Renal pelvis (tissue), 4 donors: ENCODE data around the gene LRRK1. TPM values are rescaled to one million over a fixed set of nuclear protein-coding genes. Genes with fewer than 3 reads are reported as not detected.
"Not testable (repeated sequence)": the region's sequence is repeated elsewhere in the genome, so short reads cannot be mapped to it uniquely, and the experiment has no call there.

Source experiments
- DNase-seq: peaks from one replicate; pipeline ENCODE4 v3.0.0-alpha.2; 2013
- polyA plus RNA-seq, 3 donors: library from polyadenylated mRNA; unstranded; fragments of 120-200 nt; gene quantifications; one replicate each; pipeline ENCODE4 v1.2.1, GENCODE V29; 2013; ENCODE audit not compliant: insufficient read length in 3 of 3

The LRRK1 gene
- polyA plus RNA-seq, 3 donors = 2.7 to 3.9 (median 3.8) TPM

DNA sequence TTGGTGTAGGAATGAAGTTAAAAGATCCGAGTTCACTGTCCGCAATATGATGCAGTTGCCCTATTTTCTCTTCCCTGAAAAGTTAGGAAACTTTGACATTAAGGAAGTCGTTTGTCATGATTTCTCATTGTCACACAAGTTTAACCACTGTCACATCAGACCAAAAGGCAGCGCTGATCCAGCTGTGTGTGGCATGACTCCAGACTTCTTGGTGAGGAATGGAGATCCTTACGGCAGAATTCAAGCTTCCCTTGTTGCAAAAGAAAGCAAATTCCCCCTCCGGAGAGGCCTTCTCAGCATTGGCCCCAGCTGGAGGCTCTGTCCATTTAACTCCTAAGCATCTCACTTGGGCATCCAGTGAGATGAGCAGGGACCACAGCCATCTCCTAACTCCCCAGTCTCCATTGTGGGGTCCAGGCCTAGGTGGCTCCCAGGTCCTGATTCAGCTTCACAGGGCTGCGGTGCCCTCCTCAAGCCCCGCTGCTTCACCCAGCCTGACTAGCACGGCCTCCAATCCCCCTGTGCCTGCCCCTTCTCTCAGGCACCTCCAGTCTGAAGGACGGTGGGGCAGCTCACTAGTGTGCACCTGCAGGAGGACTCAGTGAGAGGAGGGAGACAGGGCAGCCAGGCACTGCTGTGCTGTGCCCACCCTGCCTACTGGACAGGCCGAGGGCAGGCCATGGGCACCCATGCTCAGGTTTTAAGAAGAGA lies 173.2 kb downstream of the LRRK1 start:
- DNase-seq = no peak

DNA sequence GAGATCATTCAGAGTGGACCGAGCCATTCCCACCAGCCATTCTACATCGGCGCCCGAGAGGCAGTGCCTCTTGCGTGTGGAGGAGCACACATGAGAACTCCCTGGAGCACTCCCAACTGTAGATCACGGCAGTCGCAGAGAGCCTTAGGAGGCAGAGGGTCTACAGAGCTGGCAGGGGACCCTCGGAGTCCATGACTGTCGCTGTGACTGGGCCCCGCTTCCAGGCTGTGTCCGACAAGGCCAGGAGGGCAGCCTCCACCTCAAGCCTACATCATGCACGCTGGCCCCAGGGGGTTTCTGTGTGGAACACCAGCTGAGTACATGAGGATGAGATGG lies 173.7 kb downstream of the LRRK1 start:
- DNase-seq = no peak

DNA sequence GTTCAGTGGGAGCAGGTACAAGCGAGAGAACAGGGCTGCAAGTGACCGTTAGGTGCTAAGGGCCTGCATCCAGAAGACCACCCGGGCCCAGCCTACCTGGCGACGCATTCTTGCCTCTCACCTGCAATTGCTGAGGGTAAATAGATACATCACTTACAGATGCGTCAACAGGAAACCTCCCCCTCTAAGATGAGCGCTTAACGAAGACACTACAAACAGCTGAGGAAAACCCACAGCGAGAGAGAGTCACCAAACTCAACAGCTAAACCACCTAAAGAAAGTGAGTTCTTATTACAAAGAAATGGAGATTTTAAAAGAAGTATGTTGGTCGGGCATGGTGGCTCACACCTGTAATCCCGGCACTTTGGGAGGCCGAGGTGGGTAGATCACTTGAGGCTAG lies 174.8 kb downstream of the LRRK1 start:
- DNase-seq = no peak

DNA sequence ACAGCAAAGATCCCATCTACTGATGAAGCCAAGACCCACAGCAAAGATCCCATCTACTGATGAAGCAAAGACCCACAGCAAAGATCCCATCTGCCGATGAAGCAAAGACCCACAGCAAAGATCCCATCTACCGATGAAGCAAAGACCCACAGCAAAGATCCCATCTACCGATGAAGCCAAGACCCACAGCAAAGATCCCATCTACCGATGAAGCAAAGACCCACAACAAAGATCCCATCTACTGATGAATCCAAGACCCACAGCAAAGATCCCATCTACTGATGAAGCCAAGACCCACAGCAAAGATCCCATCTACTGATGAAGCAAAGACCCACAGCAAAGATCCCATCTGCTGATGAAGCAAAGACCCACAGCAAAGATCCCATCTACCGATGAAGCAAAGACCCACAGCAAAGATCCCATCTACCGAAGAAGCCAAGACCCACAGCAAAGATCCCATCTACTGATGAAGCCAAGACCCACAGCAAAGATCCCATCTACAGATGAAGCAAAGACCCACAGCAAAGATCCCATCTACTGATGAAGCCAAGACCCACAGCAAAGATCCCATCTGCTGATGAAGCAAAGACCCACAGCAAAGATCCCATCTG lies 176.7 kb downstream of the LRRK1 start:
- DNase-seq = not testable (repeated sequence)

DNA sequence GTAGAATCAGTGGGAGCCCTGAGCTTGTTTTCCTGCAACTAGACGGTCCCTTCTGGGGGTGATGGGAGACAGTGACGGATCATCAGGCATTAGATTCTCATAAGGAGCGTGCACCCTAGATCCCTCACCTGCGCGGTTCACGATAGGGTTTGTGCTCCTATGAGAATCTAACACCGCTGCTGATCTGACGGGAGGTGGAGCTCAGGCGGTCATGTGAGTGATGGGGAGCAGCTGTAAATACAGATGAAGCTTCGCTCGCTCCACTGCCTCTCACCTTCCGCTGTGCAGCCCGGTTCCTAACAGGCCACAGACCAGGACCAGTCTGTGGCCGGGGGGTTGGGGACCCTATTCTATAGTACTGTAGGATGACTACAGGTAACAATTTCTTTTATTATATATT lies 178.0 kb downstream of the LRRK1 start:
- DNase-seq = no peak

DNA sequence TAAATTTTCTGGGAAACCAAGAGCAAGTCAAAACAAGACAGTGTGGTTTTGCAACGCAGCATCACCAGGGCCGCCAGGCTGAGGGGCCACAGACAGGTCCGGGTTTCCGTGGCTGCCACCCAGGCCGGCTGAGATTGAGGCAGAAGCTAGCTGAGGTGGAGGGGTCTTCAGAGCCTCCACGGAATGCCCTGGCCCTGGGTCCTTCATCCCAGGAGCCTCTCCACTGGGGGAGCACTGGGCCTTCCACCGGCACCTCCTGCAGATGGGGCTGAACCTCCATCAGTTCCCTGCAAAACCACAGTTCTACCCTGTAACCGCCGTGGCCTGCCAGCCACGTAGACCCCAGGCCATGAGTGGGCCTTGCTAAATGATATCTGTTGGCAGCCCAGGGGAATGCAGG lies 180.0 kb downstream of the LRRK1 start:
- DNase-seq = no peak

DNA sequence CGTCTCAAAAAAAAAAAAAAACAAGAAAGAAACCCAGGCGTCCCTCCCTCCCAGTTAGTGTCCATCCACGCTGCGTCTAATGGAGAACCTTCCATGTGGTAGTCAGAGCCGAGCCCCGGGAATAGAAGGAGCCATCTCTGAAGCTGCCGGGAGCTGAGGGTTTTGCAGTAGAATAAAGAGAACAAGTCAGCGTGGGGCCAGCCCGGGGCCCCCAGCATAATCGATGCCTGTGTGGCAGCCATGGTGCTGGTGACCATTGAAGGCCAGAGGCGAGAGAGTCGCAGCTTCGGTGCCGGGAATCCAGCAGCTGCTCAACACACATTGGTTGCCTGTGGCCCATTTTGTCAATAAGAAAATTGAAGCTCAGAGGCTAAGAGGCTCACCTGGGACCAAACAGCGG lies 181.0 kb downstream of the LRRK1 start:
- no peak for DNase-seq

DNA sequence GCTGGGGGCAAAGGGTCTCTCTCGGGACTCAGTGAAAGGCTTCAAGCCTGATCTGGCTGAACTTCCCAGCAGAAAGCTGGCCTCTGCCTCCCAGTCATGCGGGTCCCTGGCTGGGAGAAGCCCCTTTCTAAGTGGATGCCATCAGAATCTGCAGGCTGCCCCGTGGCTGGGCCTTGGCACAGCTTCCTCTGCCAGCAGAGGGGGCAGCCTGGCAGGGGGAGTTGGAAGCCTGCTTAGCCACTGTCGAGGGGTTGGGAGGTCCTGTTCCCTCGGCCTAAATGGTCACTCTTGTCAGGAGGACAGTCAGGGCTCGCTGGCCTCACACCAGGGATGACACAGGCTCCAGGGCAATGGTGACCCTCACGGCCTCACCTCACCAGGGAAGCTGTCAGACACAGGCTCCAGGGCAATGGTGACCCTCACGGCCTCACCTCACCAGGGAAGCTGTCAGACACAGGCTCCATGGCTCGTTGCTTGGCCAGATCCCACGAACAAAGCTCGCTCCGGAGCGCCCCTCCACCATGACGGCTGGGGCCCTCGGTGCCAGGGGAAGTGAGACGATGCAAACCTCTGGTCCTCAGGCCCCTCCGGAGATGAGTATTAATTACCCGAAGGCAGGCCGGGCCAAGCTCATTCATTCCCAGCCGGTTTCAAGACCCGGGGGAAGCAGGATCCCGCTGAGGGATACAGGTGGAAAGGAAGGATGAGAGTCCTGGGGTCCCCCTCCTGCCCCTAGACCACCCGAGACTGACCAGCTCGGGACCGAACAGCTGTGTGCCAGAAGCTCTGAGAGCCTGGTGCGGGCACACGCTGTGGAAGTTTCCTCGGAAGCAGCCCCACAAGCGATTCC lies 181.7 kb downstream of the LRRK1 start:
- DNase-seq = no peak

DNA sequence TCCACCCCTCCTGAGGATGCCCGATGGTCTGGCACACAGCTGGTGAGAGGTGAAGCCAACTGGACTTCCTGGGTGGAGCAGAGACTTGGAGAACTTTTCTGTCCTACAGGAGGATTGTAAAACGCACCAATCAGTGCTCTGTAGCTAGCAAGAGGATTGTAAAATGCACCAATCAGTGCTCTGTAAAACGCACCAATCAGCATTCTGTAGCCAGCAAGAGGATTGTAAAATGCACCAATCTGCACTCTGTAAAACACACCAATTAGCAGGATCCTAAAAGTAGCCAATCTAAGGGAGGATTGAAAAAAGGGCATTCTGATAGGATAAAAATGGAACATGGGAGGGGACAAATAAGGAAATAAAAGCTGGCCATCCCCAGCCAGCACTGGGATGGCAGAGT lies 182.5 kb downstream of the LRRK1 start:
- no peak for DNase-seq

DNA sequence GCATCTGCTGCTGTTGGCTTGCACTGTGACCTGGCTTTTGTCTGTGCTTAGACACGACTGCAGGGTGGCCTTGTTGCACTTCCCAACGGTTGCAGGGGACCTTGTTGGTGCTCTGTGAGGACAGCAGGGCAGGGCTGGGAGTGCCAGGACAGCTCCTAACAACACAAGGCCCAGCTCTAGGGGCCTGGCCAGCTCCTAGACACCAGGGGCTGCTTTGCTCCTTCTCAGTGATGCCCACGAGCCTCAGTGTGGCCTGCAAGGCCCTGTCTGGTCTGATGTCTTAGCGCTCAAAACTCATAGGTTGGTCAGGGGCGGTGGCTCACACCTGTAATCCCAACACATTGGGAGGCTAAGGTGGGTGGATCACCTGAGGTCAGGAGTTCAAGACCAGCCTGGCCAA lies 183.6 kb downstream of the LRRK1 start:
- no peak for DNase-seq

DNA sequence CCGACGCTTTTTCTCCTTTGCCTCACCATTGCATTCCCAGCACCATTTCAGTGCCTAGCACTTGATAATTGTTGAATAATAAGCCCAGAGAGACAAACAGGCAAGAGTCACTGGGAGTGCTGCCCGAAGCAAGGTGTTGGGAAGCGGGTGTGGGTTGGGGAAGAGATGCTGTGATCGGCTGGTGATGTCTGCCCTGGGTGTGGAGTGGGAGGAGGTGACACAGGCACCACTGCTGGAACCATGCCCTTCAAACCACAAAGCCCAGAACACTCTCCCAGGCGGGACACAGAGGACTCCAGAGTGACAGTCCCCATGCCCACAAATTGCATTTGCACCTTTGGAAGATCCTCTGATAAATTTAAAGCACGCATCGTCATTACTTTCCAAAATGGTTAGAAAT lies 184.4 kb downstream of the LRRK1 start:
- DNase-seq = no peak

DNA sequence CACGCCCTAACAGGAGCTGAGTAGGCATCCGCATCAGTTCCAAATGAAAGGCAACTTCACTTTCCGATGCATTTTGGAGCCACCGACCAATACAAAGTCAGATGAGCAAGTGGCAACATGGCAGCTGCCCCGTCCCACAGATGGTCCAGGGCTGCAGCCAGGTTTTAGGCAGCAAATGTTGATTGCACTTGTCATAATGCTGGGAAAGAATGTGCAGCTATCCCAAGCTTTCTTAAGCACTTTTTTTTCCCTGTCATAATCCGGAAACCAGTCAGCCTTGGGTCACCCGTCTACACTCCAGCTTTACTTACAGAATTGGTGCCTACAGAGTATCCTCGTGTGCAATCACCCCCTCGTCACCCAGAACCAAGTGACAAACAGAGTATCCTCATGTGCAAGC lies 185.0 kb downstream of the LRRK1 start:
- no peak for DNase-seq

DNA sequence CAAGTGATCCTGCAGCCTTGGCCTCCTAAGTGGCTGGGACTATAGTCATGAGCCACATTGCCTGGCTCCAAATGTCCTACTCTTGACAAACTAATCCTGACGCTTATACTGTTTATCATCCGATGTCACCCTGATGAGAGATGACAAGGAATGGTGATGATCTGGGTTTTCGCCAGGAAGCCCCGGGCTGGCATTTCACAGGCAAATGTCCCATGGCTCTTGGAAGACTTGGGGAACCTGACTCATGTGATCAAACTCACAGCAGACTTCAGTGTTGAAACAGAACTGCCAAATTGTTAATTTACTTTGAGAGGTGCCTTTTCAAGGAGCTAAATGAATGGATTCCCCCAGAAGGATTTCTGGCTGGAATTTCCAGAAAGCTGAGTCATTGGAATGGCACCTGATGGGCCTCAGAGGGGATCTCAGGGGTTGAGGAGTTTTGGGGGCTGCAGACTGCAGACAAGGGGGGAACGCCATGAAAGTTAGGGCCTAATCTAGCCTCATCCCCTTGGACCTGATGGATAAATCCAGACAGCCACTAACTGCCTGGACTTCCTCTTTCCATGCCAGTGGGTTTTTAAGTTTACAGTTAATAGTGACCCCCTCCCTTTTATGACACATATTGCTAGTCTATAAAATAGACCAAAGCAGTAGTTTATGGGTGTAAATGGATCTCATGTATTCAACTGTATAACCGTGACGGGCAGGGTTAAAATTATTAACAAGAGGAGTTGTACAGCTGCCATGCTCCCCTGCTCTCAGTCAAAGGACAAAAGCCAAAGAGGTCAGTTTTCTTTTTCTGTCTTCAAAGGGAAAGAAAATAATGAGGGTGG lies 186.1 kb downstream of the LRRK1 start:
- no peak for DNase-seq

DNA sequence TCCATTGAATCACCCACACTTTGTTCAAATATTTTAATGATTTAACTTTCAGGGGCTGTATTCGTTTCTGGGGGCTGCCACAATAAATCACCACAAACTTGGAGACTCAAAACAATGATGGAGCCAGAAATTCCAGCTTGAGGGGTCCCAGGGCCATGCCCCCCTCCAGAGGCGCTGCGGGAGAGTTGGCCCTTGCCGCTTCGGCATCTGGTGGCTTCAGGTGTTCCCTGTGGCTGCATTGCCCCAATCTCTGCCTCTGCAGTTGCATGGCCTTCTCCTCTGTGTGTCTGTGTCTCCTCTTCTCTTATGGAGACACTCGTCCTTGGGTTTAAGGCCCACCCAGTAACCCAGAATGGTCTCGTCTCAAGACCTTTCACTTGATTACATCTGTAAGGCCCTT lies 187.9 kb downstream of the LRRK1 start:
- DNase-seq = no peak

DNA sequence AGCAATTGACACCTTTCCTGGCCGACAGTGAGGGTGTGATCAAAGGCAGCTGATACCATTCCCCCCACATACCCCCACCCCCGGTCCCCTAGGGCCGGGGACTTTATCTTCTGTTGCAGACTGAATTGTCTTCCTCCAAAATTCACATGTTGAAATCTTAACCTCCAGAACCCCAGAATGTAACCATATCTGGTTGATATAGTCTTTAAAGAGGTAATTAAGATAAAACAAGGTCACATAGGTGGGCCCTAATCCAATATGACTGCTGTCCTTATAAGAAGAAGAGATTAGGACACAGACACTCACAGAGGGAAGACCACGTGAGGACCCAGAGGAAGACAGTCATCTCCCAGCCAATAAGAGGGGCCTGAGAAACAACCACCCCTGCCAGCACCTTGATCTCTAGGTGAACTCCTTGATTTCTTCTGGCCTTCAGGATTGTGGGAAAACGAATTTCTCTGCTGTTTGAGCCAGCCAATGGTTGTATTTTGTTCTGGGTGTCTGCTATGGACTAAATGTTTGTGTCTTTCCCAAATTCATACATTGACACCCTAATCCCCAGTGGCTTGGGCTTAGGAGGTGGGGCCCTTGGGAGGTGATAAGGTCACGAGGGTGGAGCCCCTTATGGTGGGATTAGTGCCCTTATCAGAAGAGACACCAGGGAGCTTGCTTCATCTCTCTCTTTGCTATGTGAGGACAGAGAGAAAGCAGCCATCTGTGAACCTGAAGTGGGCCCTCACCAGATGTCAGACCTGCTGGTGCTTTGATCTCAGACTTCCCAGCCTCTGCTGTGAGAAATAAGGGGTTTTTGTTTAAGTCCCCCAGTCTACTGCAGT lies 188.7 kb downstream of the LRRK1 start:
- no peak for DNase-seq

DNA sequence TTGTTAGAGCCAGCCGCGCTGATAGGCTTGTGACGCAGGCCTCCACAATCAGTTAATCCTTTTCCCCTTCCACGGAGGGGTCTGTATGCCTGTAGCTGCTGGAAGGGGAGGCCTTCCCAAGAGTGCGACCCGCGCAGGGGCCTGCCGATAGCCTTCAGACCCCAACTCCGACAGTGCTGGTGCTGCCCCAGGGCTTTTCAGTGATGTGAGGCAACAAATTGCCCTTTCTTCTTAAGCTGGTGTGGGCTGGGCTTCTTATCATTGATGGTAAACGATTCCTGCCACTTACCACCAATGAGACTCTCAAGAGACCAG lies 189.3 kb downstream of the LRRK1 start:
- no peak for DNase-seq

DNA sequence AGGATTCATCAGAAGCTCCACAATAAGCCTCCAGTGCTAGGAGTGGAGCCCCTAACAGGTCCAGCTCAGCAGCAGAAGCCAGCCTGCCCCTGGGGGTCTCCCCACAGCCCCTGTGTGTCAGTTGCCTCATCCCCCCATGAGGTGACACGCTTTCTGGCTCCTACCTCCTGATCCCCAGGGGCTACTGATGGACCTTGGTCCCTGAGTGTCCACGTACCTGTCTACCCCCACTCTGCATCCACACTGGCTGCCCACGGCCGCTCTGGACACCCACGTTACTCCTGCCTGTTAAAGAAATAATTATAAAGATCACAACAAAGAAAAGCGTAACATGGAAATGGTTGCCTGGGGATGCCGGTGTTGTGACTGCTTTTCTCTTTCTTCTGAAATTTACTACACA lies 189.6 kb downstream of the LRRK1 start:
- DNase-seq = no peak

DNA sequence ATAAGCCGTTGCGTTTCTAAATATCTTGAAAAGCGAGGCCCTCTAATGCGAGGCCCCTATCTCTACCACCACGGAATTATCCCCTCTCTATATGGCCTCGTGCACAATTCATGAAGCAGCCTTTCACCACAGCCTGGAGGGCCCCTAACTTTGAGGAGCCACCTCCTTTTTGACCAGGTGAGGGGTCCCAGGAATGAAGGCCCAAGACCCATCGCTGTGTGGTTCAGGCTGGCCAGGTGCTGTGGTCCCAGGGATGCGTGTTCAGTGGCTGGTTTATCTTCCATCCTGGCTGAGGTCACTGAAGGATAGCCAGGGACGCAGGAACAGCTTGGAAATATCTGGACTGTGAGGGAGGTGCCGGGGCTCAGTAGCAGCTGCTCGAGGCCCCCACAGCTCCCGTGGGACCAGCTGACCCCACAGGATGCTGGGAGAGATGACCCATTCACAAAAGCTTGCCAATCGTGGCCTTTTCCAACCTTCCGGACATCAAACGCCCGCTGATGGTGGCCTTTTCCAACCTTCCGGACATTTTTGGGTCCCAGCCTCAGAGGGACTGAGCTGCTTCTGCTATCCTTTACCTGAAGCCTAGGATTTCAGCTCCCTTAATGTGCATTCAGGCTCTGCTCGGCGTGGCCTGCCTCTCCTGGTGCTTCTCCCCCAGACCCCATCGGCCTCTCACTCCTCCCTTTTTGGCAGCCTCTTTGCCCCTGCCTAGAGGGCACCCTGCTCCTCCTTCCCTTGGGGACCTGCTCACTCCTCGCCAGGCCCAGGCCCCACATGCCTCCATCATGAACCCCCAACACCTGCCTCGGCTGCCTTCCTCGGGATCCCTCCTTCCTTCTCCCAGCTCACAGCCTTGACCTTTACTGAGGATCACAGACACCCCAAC lies 191.8 kb downstream of the LRRK1 start:
- DNase-seq = no peak

DNA sequence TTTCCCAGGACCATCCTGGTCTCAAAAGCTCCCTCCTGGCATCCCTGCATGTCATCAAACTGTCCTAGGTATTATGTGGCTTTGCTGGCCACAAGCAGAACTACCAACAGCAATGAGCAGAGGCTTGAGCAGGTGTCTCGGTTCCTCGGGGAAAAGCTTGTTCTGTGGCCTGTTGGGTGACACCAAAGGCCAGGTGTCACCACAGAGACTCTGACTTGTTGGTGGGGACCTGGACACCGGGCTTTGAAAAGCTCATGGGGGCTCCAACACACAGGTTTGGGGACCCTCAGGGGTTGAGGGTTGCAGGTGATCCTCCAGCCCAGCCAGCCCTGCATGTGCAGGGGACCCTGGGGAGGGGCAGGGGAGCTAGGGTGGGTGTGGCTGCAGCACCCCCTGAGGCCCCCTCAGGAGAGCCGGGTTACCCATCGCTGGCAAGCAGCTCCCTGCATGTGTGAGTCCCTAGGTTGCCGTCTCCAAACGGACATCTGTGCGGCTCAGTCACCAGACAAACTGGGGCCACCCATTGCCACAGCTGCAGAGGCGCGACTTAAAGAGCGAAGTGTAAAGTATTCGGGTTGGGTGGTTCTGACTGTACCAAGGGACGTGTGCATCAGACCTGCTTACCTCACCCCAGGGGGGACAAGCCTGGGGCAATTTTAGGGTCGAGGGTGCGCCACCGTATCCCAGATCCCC lies 192.6 kb downstream of the LRRK1 start:
- no peak for DNase-seq
